H9 (cell line): ENCODE data around the gene MED13L. TPM values are rescaled to one million over a fixed set of nuclear protein-coding genes. Genes with fewer than 3 reads are reported as not detected.

Experiments
- DNase-seq: peaks from one replicate; pipeline ENCODE4 v3.0.0-alpha.2; 2017
- H2AFZ ChIP-seq: one replicate; pipeline ENCODE4 v1.6.1; 2013; ENCODE audit warnings: mild to moderate bottlenecking, low read length, control low read depth, moderate library complexity
- H2AK5ac ChIP-seq: 2 replicates; pipeline ENCODE4 v1.6.1; 2013; ENCODE audit warnings: low read length, control low read depth, mixed read lengths; ENCODE audit not compliant: insufficient read length
- H2BK120ac ChIP-seq: one replicate; pipeline ENCODE4 v1.6.1; 2013; ENCODE audit warnings: low read depth, mild to moderate bottlenecking, low read length, control low read depth, inconsistent platforms; ENCODE audit not compliant: poor library complexity, severe bottlenecking
- H2BK12ac ChIP-seq: 2 replicates; pipeline ENCODE4 v1.6.1; 2013; ENCODE audit warnings: low read length, control low read depth, mixed read lengths, low read depth; ENCODE audit not compliant: insufficient read length
- H2BK15ac ChIP-seq: 2 replicates; pipeline ENCODE4 v1.6.1; 2013; ENCODE audit warnings: low read depth, low read length, control low read depth
- H2BK20ac ChIP-seq: one replicate; pipeline ENCODE4 v1.6.1; 2013; ENCODE audit warnings: low read depth, mild to moderate bottlenecking, low read length, control low read depth, inconsistent platforms; ENCODE audit not compliant: poor library complexity, severe bottlenecking
- H2BK5ac ChIP-seq: 2 replicates; pipeline ENCODE4 v1.6.1; 2013; ENCODE audit warnings: low read length, control low read depth, mixed read lengths; ENCODE audit not compliant: insufficient read length
- H3K14ac ChIP-seq: 2 replicates; pipeline ENCODE4 v1.6.1; 2013; ENCODE audit warnings: low read length, control low read depth; ENCODE audit not compliant: insufficient read depth
- H3K18ac ChIP-seq: 2 replicates; pipeline ENCODE4 v1.6.1; 2013; ENCODE audit warnings: low read depth, mild to moderate bottlenecking, mixed read lengths, low read length, control low read depth; ENCODE audit not compliant: insufficient read length
- H3K23ac ChIP-seq: 2 replicates; pipeline ENCODE4 v1.6.1; 2013; ENCODE audit warnings: low read length, control low read depth, mixed read lengths, low read depth; ENCODE audit not compliant: insufficient read length
- H3K23me2 ChIP-seq: 2 replicates; pipeline ENCODE4 v1.6.1; 2013; ENCODE audit warnings: low read depth, mild to moderate bottlenecking, mixed read lengths, low read length, control low read depth; ENCODE audit not compliant: insufficient read length, poor library complexity, severe bottlenecking
- H3K27ac ChIP-seq: 2 replicates; pipeline ENCODE4 v1.5.1; 2013; ENCODE audit warnings: low read length, control low read depth, mixed read lengths, low read depth; ENCODE audit not compliant: insufficient read length
- H3K27me3 ChIP-seq: 2 replicates; pipeline ENCODE4 v1.6.1; 2013; ENCODE audit warnings: low read length, control low read depth, inconsistent platforms; ENCODE audit not compliant: insufficient read depth
- H3K4ac ChIP-seq: 2 replicates; pipeline ENCODE4 v1.6.1; 2013; ENCODE audit warnings: low read depth, mild to moderate bottlenecking, control low read depth, inconsistent platforms, low read length, moderate library complexity
- H3K4me1 ChIP-seq: 2 replicates; pipeline ENCODE4 v1.6.1; 2013; ENCODE audit warnings: low read length, control low read depth, inconsistent platforms; ENCODE audit not compliant: insufficient read depth
- H3K4me2 ChIP-seq: 2 replicates; pipeline ENCODE4 v1.6.1; 2013; ENCODE audit warnings: low read length, control low read depth, mixed read lengths; ENCODE audit not compliant: insufficient read length, insufficient read depth
- H3K56ac ChIP-seq: 2 replicates; pipeline ENCODE4 v1.6.1; 2013; ENCODE audit warnings: low read depth, mild to moderate bottlenecking, mixed read lengths, low read length, control low read depth; ENCODE audit not compliant: insufficient read length
- H3K79me1 ChIP-seq: 2 replicates; pipeline ENCODE4 v1.6.1; 2013; ENCODE audit warnings: low read depth, mild to moderate bottlenecking, moderate library complexity, low read length, control low read depth, inconsistent platforms; ENCODE audit not compliant: insufficient read depth, poor library complexity, severe bottlenecking
- H3K79me2 ChIP-seq: 2 replicates; pipeline ENCODE4 v1.6.1; 2013; ENCODE audit warnings: low read length, control low read depth, inconsistent platforms; ENCODE audit not compliant: insufficient read depth
- H3K9ac ChIP-seq: 2 replicates; pipeline ENCODE4 v1.6.1; 2013; ENCODE audit warnings: low read length, control low read depth, mixed read lengths; ENCODE audit not compliant: insufficient read length; ENCODE audit errors: extremely low read depth
- H3K9me3 ChIP-seq: one replicate; pipeline ENCODE4 v1.6.1; 2013; ENCODE audit warnings: low read depth, low read length, inconsistent platforms; ENCODE audit not compliant: control insufficient read depth
- H3T11ph ChIP-seq: one replicate; pipeline ENCODE4 v1.6.1; 2013; ENCODE audit warnings: mild to moderate bottlenecking, low read length, control low read depth, inconsistent platforms
- H4K20me1 ChIP-seq: one replicate; pipeline ENCODE4 v1.6.1; 2013; ENCODE audit not compliant: control insufficient read depth, insufficient read length, insufficient read depth
- H4K5ac ChIP-seq: 2 replicates; pipeline ENCODE4 v1.6.1; 2013; ENCODE audit warnings: low read depth, mild to moderate bottlenecking, mixed read lengths, low read length, control low read depth; ENCODE audit not compliant: insufficient read length
- H4K8ac ChIP-seq: replicated peaks from 2 replicates; pipeline ENCODE4 v1.6.1; 2013; ENCODE audit warnings: low read length, control low read depth, mixed read lengths, low read depth; ENCODE audit not compliant: insufficient read length
- H4K91ac ChIP-seq: 2 replicates; pipeline ENCODE4 v1.6.1; 2013; ENCODE audit warnings: low read depth, mild to moderate bottlenecking, moderate library complexity, mixed read lengths, low read length, control low read depth; ENCODE audit not compliant: insufficient read length
- H3K27ac Mint-ChIP-seq, 3 experiments: 2 replicates in 2 of 3; 3 replicates in 1 of 3; pipeline ENCODE4 v1.8.0; 2020 to 2021; ENCODE audit warnings: mixed read lengths in 3 of 3, mild to moderate bottlenecking in 1 of 3, moderate library complexity in 1 of 3
- H3K27me3 Mint-ChIP-seq: 2 replicates; pipeline ENCODE4 v1.8.0; 2021; ENCODE audit warnings: low read depth, mild to moderate bottlenecking, moderate library complexity, mixed read lengths
- H3K36me3 Mint-ChIP-seq, 3 experiments: 2 replicates in 2 of 3; 3 replicates in 1 of 3; pipeline ENCODE4 v1.8.0; 2020 to 2021; ENCODE audit warnings: low read depth in 3 of 3, mixed read lengths in 3 of 3; ENCODE audit not compliant: insufficient read depth in 1 of 3
- H3K4me1 Mint-ChIP-seq, 2 experiments: 2 replicates each; pipeline ENCODE4 v1.8.0; 2020; ENCODE audit warnings: mixed read lengths in 2 of 2
- H3K4me3 Mint-ChIP-seq, 2 experiments: 2 replicates in 1 of 2; 3 replicates in 1 of 2; pipeline ENCODE4 v1.8.0; 2020 to 2021; ENCODE audit warnings: mild to moderate bottlenecking in 2 of 2, mixed read lengths in 2 of 2, moderate library complexity in 1 of 2
- H3K9me3 Mint-ChIP-seq, 2 experiments: 2 replicates in 1 of 2; 3 replicates in 1 of 2; pipeline ENCODE4 v1.8.0; 2020; ENCODE audit warnings: mild to moderate bottlenecking in 2 of 2, mixed read lengths in 2 of 2, moderate library complexity in 1 of 2
- CTCF ChIP-seq: fragments of 200-600 bp; sonication (generic); conservative IDR thresholded peaks from 3 replicates; pipeline ENCODE4 v1.8.0; 2021; ENCODE audit warnings: antibody characterized with exemption, mild to moderate bottlenecking
- WGBS: extraction: QIAGEN DNeasy Blood & Tissue Kit; methylation state at CpG from one replicate; pipeline ENCODE4 v1.1.7; 2013; ENCODE audit warnings: missing lambda C conversion rate, low lambda C conversion rate, mixed read lengths; ENCODE audit not compliant: insufficient read length; ENCODE audit errors: extremely low coverage; 5-methylcytosine and 5-hydroxymethylcytosine counted together
- total RNA-seq: library from RNA; stranded (reverse); gene quantifications from 2 replicates; pipeline ENCODE4 v1.2.1, GENCODE V29; 2021

The MED13L gene
- total RNA-seq, 1 experiment from 2014 or later, result 52.4 TPM

GRCh38 chr12:116015525-116015924 is 262.0 kb downstream of the MED13L start:
- Histone ChIP-seq H2AFZ (no peak overlapping the region), H4K5ac (no peak overlapping the region), H3K56ac (no peak overlapping the region), H2BK120ac (no peak overlapping the region), H2BK20ac (no peak overlapping the region), H3K14ac (no peak overlapping the region), H3K18ac (no peak overlapping the region), H4K91ac (no peak overlapping the region), H4K20me1 (no peaks in the 10 kb centered on the region), H4K8ac (no peak overlapping the region), H2BK12ac (no peak overlapping the region), H3K27ac (no peak overlapping the region), H3K9ac (no peak overlapping the region), H3K79me1 (no peaks in the 10 kb centered on the region), H3K27me3 (no peaks in the 10 kb centered on the region), H2BK5ac (no peak overlapping the region), H2AK5ac (no peak overlapping the region), H3K4ac (no peak overlapping the region), H3K23ac (no peak overlapping the region), H3K79me2 (no peaks in the 10 kb centered on the region), H3K4me1 (no peaks in the 10 kb centered on the region), H2BK15ac (no peak overlapping the region), H3K4me2 (no peak overlapping the region), H3K9me3 (no peaks in the 10 kb centered on the region), H3T11ph (no peak overlapping the region), H3K23me2 (no peaks in the 10 kb centered on the region)
- Mint-ChIP-seq H3K9me3 (no peaks in the 10 kb centered on the region), H3K4me1 (peaks cover 8 to 13% of the 10 kb centered on the region in 2 experiments; a peak in 3 of 4 replicates), H3K27me3 (no peaks in the 10 kb centered on the region), H3K4me3 (no peak overlapping the region), H3K27ac (0 out of 7 replicates have a peak overlapping the region, but pooled peaks of 1 of the 3 experiments have one; percentile 7), H3K36me3 (peaks cover 4 to 34% (median 24%) of the 10 kb centered on the region in 3 experiments; a peak in 6 of 7 replicates)
- no peak for DNase-seq
- no CpG with 5 or more reads among the region's 1 CpG for WGBS
- TF ChIP-seq CTCF, result peak; percentile 58
